ENCODE results near the gene FER. TPM values are rescaled to one million over a fixed set of nuclear protein-coding genes. Genes with fewer than 3 reads are reported as not detected.
"Not testable (repeated sequence)": the region's sequence is repeated elsewhere in the genome, so short reads cannot be mapped to it uniquely, and the experiment has no call there.

FER gene
- total and polyA plus RNA-seq, 7 donors, result 1.2 to 36.7 (median 24.2) TPM

DNA sequence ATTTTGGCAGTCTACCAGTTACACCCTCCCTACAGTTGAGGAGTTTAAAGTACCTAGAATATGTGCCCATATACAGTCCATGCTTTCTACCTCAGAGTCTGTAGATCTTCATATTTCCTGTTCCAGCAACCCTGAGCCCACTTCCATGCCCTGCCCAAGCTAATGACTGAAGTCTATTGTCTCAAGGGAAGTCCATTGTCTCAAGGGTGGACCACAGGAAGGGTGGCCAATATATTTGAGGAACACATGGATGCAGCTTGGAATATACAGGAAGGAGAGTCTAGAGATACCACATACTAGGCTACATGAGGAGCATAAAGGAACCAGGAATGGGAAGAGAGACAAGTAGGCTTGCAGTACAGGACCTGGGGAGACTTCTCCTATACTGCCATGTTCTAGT is 274.4 kb downstream of the FER start:
- Histone ChIP-seq H3K36me3 (no peaks in the 10 kb centered on the region), H3K9me3 (no peaks in the 10 kb centered on the region), H3K4me3 (no peak overlapping the region), H3K4me1 (peaks cover 0 to 23% (median 3%) of the 10 kb centered on the region in 4 donors), H3K27ac (no peak overlapping the region), H3K27me3 (no peaks in the 10 kb centered on the region)
- intact Hi-C loops (cut with DNase I), result no loop called here
- TF ChIP-seq POLR2A (IDR thresholded peaks at IDR 0.05) (no peak), POLR2AphosphoS5 (IDR thresholded peaks at IDR 0.05) (no peak), EP300 (IDR thresholded peaks at IDR 0.05) (no peak)
- TF ChIP-seq, protein P1, sequence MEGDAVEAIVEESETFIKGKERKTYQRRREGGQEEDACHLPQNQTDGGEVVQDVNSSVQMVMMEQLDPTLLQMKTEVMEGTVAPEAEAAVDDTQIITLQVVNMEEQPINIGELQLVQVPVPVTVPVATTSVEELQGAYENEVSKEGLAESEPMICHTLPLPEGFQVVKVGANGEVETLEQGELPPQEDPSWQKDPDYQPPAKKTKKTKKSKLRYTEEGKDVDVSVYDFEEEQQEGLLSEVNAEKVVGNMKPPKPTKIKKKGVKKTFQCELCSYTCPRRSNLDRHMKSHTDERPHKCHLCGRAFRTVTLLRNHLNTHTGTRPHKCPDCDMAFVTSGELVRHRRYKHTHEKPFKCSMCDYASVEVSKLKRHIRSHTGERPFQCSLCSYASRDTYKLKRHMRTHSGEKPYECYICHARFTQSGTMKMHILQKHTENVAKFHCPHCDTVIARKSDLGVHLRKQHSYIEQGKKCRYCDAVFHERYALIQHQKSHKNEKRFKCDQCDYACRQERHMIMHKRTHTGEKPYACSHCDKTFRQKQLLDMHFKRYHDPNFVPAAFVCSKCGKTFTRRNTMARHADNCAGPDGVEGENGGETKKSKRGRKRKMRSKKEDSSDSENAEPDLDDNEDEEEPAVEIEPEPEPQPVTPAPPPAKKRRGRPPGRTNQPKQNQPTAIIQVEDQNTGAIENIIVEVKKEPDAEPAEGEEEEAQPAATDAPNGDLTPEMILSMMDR (IDR thresholded peaks at IDR 0.05), result no peak
- DNase-seq, result no peak

DNA sequence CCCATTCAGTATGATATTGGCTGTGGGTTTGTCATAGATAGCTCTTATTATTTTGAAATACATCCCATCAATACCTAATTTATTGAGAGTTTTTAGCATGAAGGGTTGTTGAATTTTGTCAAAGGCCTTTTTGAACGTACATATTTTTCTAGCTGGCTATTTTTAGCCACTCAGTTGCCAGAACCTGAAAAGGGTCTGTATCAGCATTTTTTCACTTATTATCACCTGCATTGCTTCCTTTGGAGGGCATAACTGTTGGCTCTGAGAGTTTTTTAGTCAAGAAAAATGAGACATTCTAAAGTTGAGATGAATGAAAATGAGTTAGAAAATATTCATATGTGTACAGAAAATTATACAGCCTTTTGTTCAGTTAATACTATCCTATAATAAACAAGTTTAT is 278.0 kb downstream of the FER start:
- intact Hi-C loops (cut with DNase I); H3K27me3 ChIP-seq; H3K4me3 ChIP-seq; H3K9me3 ChIP-seq; H3K4me1 ChIP-seq; H3K27ac ChIP-seq; DNase-seq; H3K36me3 ChIP-seq: not testable (repeated sequence)
- 62 to 87% methylated on average over 1 of the region's 1 CpG for WGBS, 2 donors

DNA sequence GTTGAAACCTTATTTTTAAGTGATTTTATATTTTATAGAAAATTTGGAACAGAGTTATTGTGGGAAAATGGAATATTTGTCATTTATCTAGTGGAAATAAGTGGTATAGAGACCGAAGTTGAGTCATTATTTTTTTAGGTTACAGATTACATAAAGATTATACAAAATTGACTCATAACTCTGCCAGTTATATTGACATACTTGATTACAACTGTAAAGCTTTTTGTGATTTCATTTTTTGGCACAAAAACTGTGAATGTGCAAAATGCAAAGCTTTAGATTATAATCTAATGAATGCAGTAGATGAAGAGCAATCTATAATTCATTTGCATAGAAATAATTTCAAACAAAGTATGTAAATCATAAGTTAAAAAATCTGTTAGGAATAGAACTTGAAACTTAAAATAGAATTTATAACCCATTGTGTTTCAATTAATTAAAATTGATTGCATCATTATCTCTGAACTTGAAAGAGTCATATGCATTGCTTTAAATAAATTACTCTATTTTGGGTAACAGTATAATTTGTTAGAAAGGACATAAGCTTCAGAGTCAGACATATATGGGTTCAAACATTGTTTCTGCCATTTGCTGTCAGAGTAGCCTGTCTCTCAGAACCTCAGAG is 280.4 kb downstream of the FER start:
- no peak overlapping the region for H3K4me3 ChIP-seq
- H3K27me3 ChIP-seq, result no peaks in the 10 kb centered on the region
- DNase-seq, result no peak
- intact Hi-C loops (cut with DNase I), result no loop called here
- H3K27ac ChIP-seq, result no peak overlapping the region
- no peaks in the 10 kb centered on the region for H3K9me3 ChIP-seq
- TF ChIP-seq, protein P1 (IDR thresholded peaks at IDR 0.05), result no peak
- TF ChIP-seq POLR2AphosphoS5 (IDR thresholded peaks at IDR 0.05) (no peak), EP300 (IDR thresholded peaks at IDR 0.05) (no peak), POLR2A (IDR thresholded peaks at IDR 0.05) (no peak)
- no peaks in the 10 kb centered on the region for H3K4me1 ChIP-seq
- no peaks in the 10 kb centered on the region for H3K36me3 ChIP-seq
- WGBS, 2 donors, result 88 to 90% methylated on average over 1 of the region's 1 CpG

DNA sequence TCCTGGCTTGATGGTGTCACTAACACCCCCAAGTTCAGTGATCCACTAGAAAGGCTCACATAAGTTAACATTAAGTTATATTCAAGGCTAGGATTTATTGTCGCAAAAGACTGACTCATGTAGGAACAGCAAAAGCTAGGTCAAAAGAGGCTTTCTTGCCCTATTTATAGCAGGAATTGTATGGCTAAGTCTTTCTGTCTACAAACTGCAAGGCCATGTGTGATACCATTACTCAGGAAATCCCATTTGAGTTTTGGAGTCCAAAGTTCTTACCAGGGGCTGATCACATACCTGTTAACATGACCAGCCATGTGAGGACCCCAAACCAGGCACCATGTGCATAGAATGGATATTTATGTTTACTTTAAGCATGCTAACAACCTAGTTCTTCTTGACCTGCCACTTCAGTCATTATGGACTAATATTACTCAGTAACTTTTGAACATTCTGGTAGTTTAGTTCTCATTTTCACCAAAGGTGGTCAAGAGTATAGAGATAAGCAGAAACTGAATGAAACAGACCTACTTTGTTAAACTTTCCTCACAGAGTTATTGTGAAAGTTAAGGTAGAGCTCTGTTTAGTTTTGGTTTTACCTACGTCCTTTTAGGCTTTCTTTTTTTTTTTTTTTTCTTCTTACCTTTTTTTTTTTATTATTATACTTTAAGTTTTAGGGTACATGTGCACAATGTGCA is 281.1 kb downstream of the FER start:
- intact Hi-C loops (cut with DNase I), result no loop called here
- H3K36me3 ChIP-seq, result no peaks in the 10 kb centered on the region
- 86 to 88% methylated on average over 2 of the region's 2 CpGs for WGBS, 2 donors

DNA sequence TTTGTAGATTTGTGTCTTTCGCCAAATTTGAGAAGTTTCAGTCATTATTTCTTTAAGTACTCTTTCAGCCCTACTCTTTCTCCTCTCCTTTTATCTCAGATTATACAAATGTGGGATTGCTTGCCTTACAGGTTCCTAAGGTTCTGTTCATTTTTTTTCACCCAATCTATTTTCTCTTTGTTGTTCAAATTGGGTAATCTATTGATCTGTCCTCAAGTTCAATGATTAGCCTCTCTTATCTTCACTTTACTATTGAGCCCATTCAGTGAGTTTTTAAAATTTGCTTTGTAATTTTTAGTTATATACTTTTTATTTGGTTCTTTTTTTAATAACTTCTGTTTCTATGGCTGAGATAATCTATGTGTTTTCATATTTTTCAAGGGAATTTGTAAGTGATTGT is 282.1 kb downstream of the FER start:
- WGBS, 2 donors, result 98 to 100% methylated on average over 1 of the region's 1 CpG
- Histone ChIP-seq H3K27me3 (no peaks in the 10 kb centered on the region), H3K27ac (no peak overlapping the region), H3K4me1 (no peaks in the 10 kb centered on the region), H3K36me3 (no peaks in the 10 kb centered on the region), H3K4me3 (no peak overlapping the region), H3K9me3 (no peaks in the 10 kb centered on the region)
- DNase-seq, result no peak
- intact Hi-C loops (cut with DNase I), result no loop called here
- TF ChIP-seq, protein P1 (IDR thresholded peaks at IDR 0.05), result no peak

More for the DNA sequence above, 281.1 kb downstream of the FER start:
- TF ChIP-seq, protein P1 (IDR thresholded peaks at IDR 0.05), result no peak
- TF ChIP-seq POLR2AphosphoS5 (IDR thresholded peaks at IDR 0.05), result no peak
- TF ChIP-seq POLR2A (IDR thresholded peaks at IDR 0.05), result no peak
- TF ChIP-seq EP300 (IDR thresholded peaks at IDR 0.05), result no peak
- H3K9me3 ChIP-seq, result no peaks in the 10 kb centered on the region
- no peak for DNase-seq
- H3K27me3 ChIP-seq, result no peaks in the 10 kb centered on the region
- H3K4me3 ChIP-seq, result no peak overlapping the region
- no peak overlapping the region for H3K27ac ChIP-seq
- no peaks in the 10 kb centered on the region for H3K4me1 ChIP-seq
